K562 (cell line): Measurements from ENCODE around the gene ERGIC1. TPM values are rescaled to one million over a fixed set of nuclear protein-coding genes. Genes with fewer than 3 reads are reported as not detected.

Experiments used
- ATAC-seq: fragments of 200-7000 bp; cut with Tn5 transposase; 3 replicates; pipeline ENCODE4 v1.9.1; 2020; ENCODE audit warnings: moderate library complexity
- BruUV-seq: library from RNA; stranded (reverse); fragments of 400-500 nt; replicated peaks from 2 replicates; lab custom pipeline; 2021; lab: Mats Ljungman, UMichigan
- CTCF ChIA-PET: fragments of 300-600 bp; formaldehyde crosslinking; extraction: SDS; loops from one replicate; lab custom pipeline; 2021; ENCODE audit warnings: low intra/inter-chr PET ratio; lab: Yijun Ruan, JAX
- POLR2A ChIA-PET: fragments of 300-600, 350-650 bp; sonication (Branson Sonifier 250); formaldehyde crosslinking; extraction: SDS; loops from one replicate; lab custom pipeline; 2021; ENCODE audit warnings: antibody characterized with exemption, inconsistent platforms; lab: Yijun Ruan, JAX
- DNase-seq, 4 experiments: peaks; one replicate each; pipeline versions ENCODE4 v3.0.0 to v3.0.0-alpha.2; 2011 to 2018; ENCODE audit warnings: low spot score in 3 of 4, mixed read lengths in 3 of 4; ENCODE audit errors: extremely low read depth in 1 of 4
- FAIRE-seq: peaks from 2 replicates; lab custom pipeline; 2011; peaks lifted over from hg19 to GRCh38; lab: Jason Lieb, UNC
- H2AFZ ChIP-seq: 2 replicates; pipeline ENCODE4 v1.6.0; 2011; ENCODE audit warnings: low read depth, low read length, control low read depth, inconsistent platforms
- H3K27ac ChIP-seq: fragments of 200-600 bp; 3 replicates; pipeline ENCODE4 v1.8.0; 2011; ENCODE audit warnings: low read depth, mild to moderate bottlenecking, control low read depth, inconsistent platforms, low read length, moderate library complexity, mixed read lengths; ENCODE audit errors: extremely low read depth
- H3K27me3 ChIP-seq, 2 experiments: fragments of 300-600 bp in 1 of 2; 2 replicates in 1 of 2; 3 replicates in 1 of 2; pipeline versions ENCODE4 v1.6.0 to v1.8.0; 2011; ENCODE audit warnings: inconsistent platforms in 2 of 2, low read length in 2 of 2, mild to moderate bottlenecking in 1 of 2, mixed read lengths in 1 of 2, moderate library complexity in 1 of 2; ENCODE audit not compliant: control insufficient read depth in 2 of 2, insufficient read depth in 2 of 2
- H3K36me3 ChIP-seq: fragments of 300-600 bp; 3 replicates; pipeline ENCODE4 v1.8.0; 2011; ENCODE audit warnings: mild to moderate bottlenecking, low read length, inconsistent platforms; ENCODE audit not compliant: control insufficient read depth, insufficient read depth
- H3K4me1 ChIP-seq, 2 experiments: fragments of 200-600 bp in 1 of 2; replicated peaks in 1 of 2; 2 replicates in 1 of 2; 3 replicates in 1 of 2; pipeline versions ENCODE4 v1.5.1 to v1.8.0; 2011; ENCODE audit warnings: inconsistent platforms in 2 of 2, low read length in 2 of 2, mild to moderate bottlenecking in 1 of 2, mixed read lengths in 1 of 2, moderate library complexity in 1 of 2; ENCODE audit not compliant: control insufficient read depth in 2 of 2, insufficient read depth in 2 of 2
- H3K4me2 ChIP-seq: 2 replicates; pipeline ENCODE4 v1.6.1; 2011; ENCODE audit warnings: low read length, control low read depth, inconsistent platforms, mixed read lengths; ENCODE audit not compliant: insufficient read depth
- H3K4me3 ChIP-seq: fragments of 200-600 bp; sonication (generic), shearing (Covaris generic); 2 replicates; pipeline ENCODE4 v1.5.1; 2016; ENCODE audit warnings: control low read depth, inconsistent platforms
- H3K79me2 ChIP-seq: fragments of 200-600 bp; 3 replicates; pipeline ENCODE4 v1.8.0; 2011; ENCODE audit warnings: low read length, inconsistent platforms; ENCODE audit not compliant: control insufficient read depth, insufficient read depth
- H3K9ac ChIP-seq, 2 experiments: 2 replicates each; pipeline versions ENCODE4 v1.6.0 to v1.6.1; 2011; ENCODE audit warnings: low read depth in 2 of 2, low read length in 2 of 2, control low read depth in 1 of 2, inconsistent platforms in 1 of 2, mild to moderate bottlenecking in 1 of 2, mixed read lengths in 1 of 2; ENCODE audit not compliant: insufficient read depth in 1 of 2
- H3K9me1 ChIP-seq: one replicate; pipeline ENCODE4 v1.6.0; 2011; ENCODE audit warnings: inconsistent platforms, mild to moderate bottlenecking, low read length, moderate library complexity; ENCODE audit not compliant: control insufficient read depth, insufficient read depth
- H3K9me3 ChIP-seq: replicated peaks from 2 replicates; pipeline ENCODE4 v1.5.1; 2011; ENCODE audit warnings: low read depth, low read length, inconsistent platforms; ENCODE audit not compliant: control insufficient read depth, insufficient read depth
- H4K20me1 ChIP-seq: replicated peaks from 2 replicates; pipeline ENCODE4 v1.6.1; 2011; ENCODE audit warnings: low read length, inconsistent platforms, mixed read lengths; ENCODE audit not compliant: control insufficient read depth, insufficient read depth
- ARID1B ChIP-seq: fragments of 450-650 bp; IDR thresholded peaks from 2 replicates; pipeline ENCODE4 v1.6.1; 2016; ENCODE audit warnings: antibody characterized with exemption, mild to moderate bottlenecking, inconsistent platforms
- ARID2 ChIP-seq: fragments of 450-650 bp; IDR thresholded peaks from 2 replicates; pipeline ENCODE4 v1.6.1; 2017; ENCODE audit warnings: antibody characterized with exemption, mild to moderate bottlenecking
- C11orf30 ChIP-seq: fragments of 450-650 bp; IDR thresholded peaks from 2 replicates; pipeline ENCODE4 v1.6.1; 2016; ENCODE audit warnings: low read depth, mild to moderate bottlenecking
- EP300 ChIP-seq: IDR thresholded peaks from 2 replicates; pipeline ENCODE4 v1.6.1; 2012; ENCODE audit warnings: low read length, improper control_type of control experiment
- FOSL1 ChIP-seq: fragments of 200-800 bp; sonication (Bioruptor generic); conservative IDR thresholded peaks from 2 replicates; pipeline ENCODE4 v1.6.1; 2016; ENCODE audit warnings: missing genetic modification characterization, missing compliant biosample characterization
- HDAC1 ChIP-seq, 2 experiments: fragments of 450-650 bp; IDR thresholded peaks; 2 replicates each; pipeline ENCODE4 v1.6.1; 2016 to 2017; ENCODE audit warnings: inconsistent platforms in 1 of 2, mild to moderate bottlenecking in 1 of 2, moderate library complexity in 1 of 2
- KLF16 ChIP-seq: IDR thresholded peaks from 2 replicates; pipeline ENCODE4 v1.6.1; 2016; ENCODE audit warnings: antibody characterized with exemption
- MAFF ChIP-seq: IDR thresholded peaks from 2 replicates; pipeline ENCODE4 v1.6.1; 2012; ENCODE audit warnings: low read length, improper control_type of control experiment
- MAFK ChIP-seq: IDR thresholded peaks from 2 replicates; pipeline ENCODE4 v1.6.1; 2011; ENCODE audit warnings: low read length, improper control_type of control experiment
- NR2C1 ChIP-seq, 2 experiments: fragments of 450-650 bp; IDR thresholded peaks; 2 replicates each; pipeline ENCODE4 v1.6.1; 2017; ENCODE audit warnings: mild to moderate bottlenecking in 2 of 2, antibody characterized with exemption in 1 of 2, inconsistent platforms in 1 of 2, missing compliant biosample characterization in 1 of 2, missing genetic modification characterization in 1 of 2
- NR2F6 ChIP-seq: fragments of 450-650 bp; formaldehyde crosslinking; IDR thresholded peaks from 2 replicates; pipeline ENCODE4 v1.4.0; 2020; ENCODE audit warnings: mild to moderate bottlenecking
- SMARCA4 ChIP-seq: fragments of 450-650 bp; IDR thresholded peaks from 2 replicates; pipeline ENCODE4 v1.6.1; 2016
- TEAD4 ChIP-seq, 2 experiments: sonication (generic) in 1 of 2; formaldehyde crosslinking in 1 of 2; IDR thresholded peaks; 2 replicates each; pipeline versions ENCODE4 v1.6.1 to v1.8.0; 2012 to 2022; ENCODE audit warnings: borderline replicate concordance in 1 of 2, inconsistent platforms in 1 of 2, low read length in 1 of 2, mild to moderate bottlenecking in 1 of 2, missing genetic modification reagents in 1 of 2
- TFAM ChIP-seq: fragments of 250-450 bp; sonication (Bioruptor Pico); conservative IDR thresholded peaks from 2 replicates; pipeline ENCODE4 v1.5.0; 2021; ENCODE audit warnings: mild to moderate bottlenecking, moderate library complexity
- ZNF263 ChIP-seq: sonication (generic); formaldehyde crosslinking; IDR thresholded peaks from 2 replicates; pipeline ENCODE4 v1.8.0; 2022; ENCODE audit warnings: mild to moderate bottlenecking, missing genetic modification reagents, borderline replicate concordance
- WGBS: fragments of 100-300 bp; shearing (Covaris generic); methylation state at CpG from one replicate; pipeline ENCODE4 v1.1.6; 2016; ENCODE audit warnings: low coverage, mixed read lengths; ENCODE audit not compliant: insufficient coverage; ENCODE audit errors: missing lambda C conversion rate; 5-methylcytosine and 5-hydroxymethylcytosine counted together
- in situ Hi-C: fragments of 300-500 bp; cut with MboI; formaldehyde crosslinking; loops from 4 replicates; pipeline ENCODE4 v1.15.0; 2018; ENCODE audit warnings: inconsistent platforms, mixed read lengths
- intact Hi-C: fragments of 100-400 bp; cut with micrococcal nuclease; formaldehyde crosslinking; loops from 2 replicates; pipeline ENCODE4 v1.14.2; 2022
- polyA plus RNA-seq, 8 experiments: library from polyadenylated mRNA; depleted of rRNA in 4 of 8; stranded (reverse) in 5 of 8; unstranded in 3 of 8; fragments of >200 nt; fragmentation: Nextera tagmentation in 2 of 8; fragmentation: Illumina TruSeq in 1 of 8; extraction: Ambion mirVana in 2 of 8; extraction: Trizol in 1 of 8; gene quantifications; 2 replicates each; pipeline versions ENCODE4 v1.2.1 to v1.2.3, GENCODE V29; 2011 to 2014; ENCODE audit warnings: inconsistent platforms in 1 of 8, missing spikeins in 1 of 8
- total RNA-seq, 7 experiments: library from RNA; depleted of rRNA in 6 of 7; stranded (reverse); fragments of >200 nt in 6 of 7; fragmentation: Illumina TruSeq in 2 of 7; extraction: Trizol in 2 of 7; gene quantifications; 2 replicates each; pipeline versions ENCODE4 v1.2.1 to v1.2.3, GENCODE V29; 2011 to 2021; ENCODE audit warnings: low replicate concordance in 1 of 7
- TF ChIP-seq, protein P1 (sequence below), 3 experiments: IDR thresholded peaks in 2 of 3; conservative IDR thresholded peaks in 1 of 3; 2 replicates each; pipeline ENCODE4 v1.5.1; 2011 to 2012; ENCODE audit warnings: low read length in 3 of 3, mild to moderate bottlenecking in 3 of 3, control low read depth in 2 of 3, improper control_type of control experiment in 1 of 3, inconsistent platforms in 1 of 3, low read depth in 1 of 3, mixed read lengths in 1 of 3, moderate library complexity in 1 of 3; ENCODE audit not compliant: insufficient read depth in 2 of 3
- TF ChIP-seq, protein P2 (sequence below): fragments of 450-650 bp; IDR thresholded peaks from 2 replicates; pipeline ENCODE4 v1.6.1; 2014; ENCODE audit warnings: low read depth, mild to moderate bottlenecking, moderate library complexity, borderline replicate concordance
- TF ChIP-seq, protein P3 (sequence below), 2 experiments: IDR thresholded peaks; 2 replicates each; pipeline ENCODE4 v1.6.1; 2011; ENCODE audit warnings: borderline replicate concordance in 1 of 2, control low read depth in 1 of 2, low read depth in 1 of 2, low read length in 1 of 2, mild to moderate bottlenecking in 1 of 2, mixed read lengths in 1 of 2, moderate library complexity in 1 of 2; ENCODE audit not compliant: insufficient read depth in 1 of 2, insufficient read length in 1 of 2, poor library complexity in 1 of 2, severe bottlenecking in 1 of 2; ENCODE audit errors: extremely low read depth in 1 of 2

The ERGIC1 gene
- total and polyA plus RNA-seq, 9 of the 15 experiments (the other 6 are each of a cell fraction or from before 2014, with no cell fraction given): 5.5 to 68.4 (median 36.4) TPM

DNA sequence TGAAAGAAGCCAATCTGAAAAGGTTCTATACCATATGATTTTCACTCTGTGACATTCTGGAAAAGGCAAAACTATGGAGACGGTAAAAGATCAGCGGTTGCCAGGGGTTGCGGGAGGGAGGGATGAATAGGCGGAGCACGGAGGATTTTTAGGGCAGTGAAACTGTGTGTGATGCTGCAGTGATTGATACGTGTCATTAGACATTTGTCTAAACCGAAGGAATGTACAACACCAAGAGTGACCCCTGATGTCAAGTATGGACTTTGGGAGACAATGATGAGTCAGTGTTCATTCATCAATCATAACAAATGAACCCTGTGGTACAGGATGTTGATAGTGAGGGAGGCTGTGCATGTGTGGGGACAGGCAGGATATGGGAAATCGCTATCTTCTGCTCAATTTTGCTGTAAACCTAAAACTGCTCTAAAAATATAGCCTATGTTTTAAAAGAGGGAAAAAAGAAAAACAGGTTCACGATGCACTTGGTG, 34.4 kb downstream of the ERGIC1 start:
- ATAC-seq (peak; percentile 79), DNase-seq (peak in 3 of 4 experiments; percentile 35 to 51 (median 50)), FAIRE-seq (peak; percentile 83)
- H3K79me2 ChIP-seq: no peaks in the 10 kb centered on the region
- TSS peak; percentile 33 for BruUV-seq
- H3K9ac ChIP-seq: peak overlapping the region in 1 of 2 experiments; percentile 19; a peak in 1 of 4 replicates
- no peaks in the 10 kb centered on the region for H3K9me3 ChIP-seq
- H2AFZ ChIP-seq: no peak overlapping the region
- H3K27me3 ChIP-seq: no peaks in the 10 kb centered on the region; a peak in 1 of 5 replicates
- H3K4me1 ChIP-seq: peaks cover 11 to 19% of the 10 kb centered on the region in 2 experiments
- H3K27ac ChIP-seq: no peak overlapping the region
- H4K20me1 ChIP-seq: peaks cover 18% of the 10 kb centered on the region
- no peak overlapping the region for H3K4me3 ChIP-seq
- POLR2A ChIA-PET: interaction anchor here (0.7 to 1.1 kb wide), 4 partner anchors 11 to 98 kb away, joined by 3 to 5 read pairs (median 3); partner anchors contain the start of gene DUSP1
- 0 out of 2 replicates have a peak overlapping the region, but pooled peaks have one; percentile 7 for H3K4me2 ChIP-seq
- intact Hi-C loops: no loop called here
- in situ Hi-C loops: no loop called here
- no peaks in the 10 kb centered on the region for H3K9me1 ChIP-seq
- no peaks in the 10 kb centered on the region for H3K36me3 ChIP-seq
- WGBS: 33% methylated on average over 9 of the region's 9 CpGs
- CTCF ChIA-PET: no interaction called here
- peak; percentile 60; the same call in 1 of the 2 replicates for TF ChIP-seq EP300
- TF ChIP-seq FOSL1: peak; percentile 80
- TF ChIP-seq, protein P1, sequence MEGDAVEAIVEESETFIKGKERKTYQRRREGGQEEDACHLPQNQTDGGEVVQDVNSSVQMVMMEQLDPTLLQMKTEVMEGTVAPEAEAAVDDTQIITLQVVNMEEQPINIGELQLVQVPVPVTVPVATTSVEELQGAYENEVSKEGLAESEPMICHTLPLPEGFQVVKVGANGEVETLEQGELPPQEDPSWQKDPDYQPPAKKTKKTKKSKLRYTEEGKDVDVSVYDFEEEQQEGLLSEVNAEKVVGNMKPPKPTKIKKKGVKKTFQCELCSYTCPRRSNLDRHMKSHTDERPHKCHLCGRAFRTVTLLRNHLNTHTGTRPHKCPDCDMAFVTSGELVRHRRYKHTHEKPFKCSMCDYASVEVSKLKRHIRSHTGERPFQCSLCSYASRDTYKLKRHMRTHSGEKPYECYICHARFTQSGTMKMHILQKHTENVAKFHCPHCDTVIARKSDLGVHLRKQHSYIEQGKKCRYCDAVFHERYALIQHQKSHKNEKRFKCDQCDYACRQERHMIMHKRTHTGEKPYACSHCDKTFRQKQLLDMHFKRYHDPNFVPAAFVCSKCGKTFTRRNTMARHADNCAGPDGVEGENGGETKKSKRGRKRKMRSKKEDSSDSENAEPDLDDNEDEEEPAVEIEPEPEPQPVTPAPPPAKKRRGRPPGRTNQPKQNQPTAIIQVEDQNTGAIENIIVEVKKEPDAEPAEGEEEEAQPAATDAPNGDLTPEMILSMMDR (IDR thresholded peaks at IDR 0.05 in 2 of 3, conservative IDR thresholded peaks at IDR 0.05 in 1 of 3; ENCODE audit: insufficient read depth in 2 of 3, low read depth in 1 of 3, low read length in 3 of 3): peak in 1 of 3 experiments; percentile 9; a peak in 1 of 6 replicates
- peak; percentile 54 for TF ChIP-seq TEAD4 (IDR thresholded peaks at IDR 0.05; ENCODE audit: low read length)
- TF ChIP-seq TEAD4 (CRISPR knock-in tag; IDR thresholded peaks at IDR 0.05; ENCODE audit: borderline replicate concordance): no peak
- TF ChIP-seq MAFF: peak; percentile 49; the same call in 1 of the 2 replicates
- peak in 1 of 2 experiments; percentile 73; a peak in 2 of 4 replicates for TF ChIP-seq HDAC1 (IDR thresholded peaks at IDR 0.05)
- TF ChIP-seq MAFK: peak; percentile 61
- TF ChIP-seq ARID2: no peak
- TF ChIP-seq C11orf30: peak; percentile 82
- TF ChIP-seq TFAM (CRISPR knock-in tag): no peak
- TF ChIP-seq, protein P2, sequence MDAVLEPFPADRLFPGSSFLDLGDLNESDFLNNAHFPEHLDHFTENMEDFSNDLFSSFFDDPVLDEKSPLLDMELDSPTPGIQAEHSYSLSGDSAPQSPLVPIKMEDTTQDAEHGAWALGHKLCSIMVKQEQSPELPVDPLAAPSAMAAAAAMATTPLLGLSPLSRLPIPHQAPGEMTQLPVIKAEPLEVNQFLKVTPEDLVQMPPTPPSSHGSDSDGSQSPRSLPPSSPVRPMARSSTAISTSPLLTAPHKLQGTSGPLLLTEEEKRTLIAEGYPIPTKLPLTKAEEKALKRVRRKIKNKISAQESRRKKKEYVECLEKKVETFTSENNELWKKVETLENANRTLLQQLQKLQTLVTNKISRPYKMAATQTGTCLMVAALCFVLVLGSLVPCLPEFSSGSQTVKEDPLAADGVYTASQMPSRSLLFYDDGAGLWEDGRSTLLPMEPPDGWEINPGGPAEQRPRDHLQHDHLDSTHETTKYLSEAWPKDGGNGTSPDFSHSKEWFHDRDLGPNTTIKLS: no peak
- TF ChIP-seq NR2F6 (CRISPR knock-in tag): no peak
- TF ChIP-seq KLF16: 0 out of 2 replicates have a peak, but pooled peaks have one; percentile 21
- TF ChIP-seq, protein P3, sequence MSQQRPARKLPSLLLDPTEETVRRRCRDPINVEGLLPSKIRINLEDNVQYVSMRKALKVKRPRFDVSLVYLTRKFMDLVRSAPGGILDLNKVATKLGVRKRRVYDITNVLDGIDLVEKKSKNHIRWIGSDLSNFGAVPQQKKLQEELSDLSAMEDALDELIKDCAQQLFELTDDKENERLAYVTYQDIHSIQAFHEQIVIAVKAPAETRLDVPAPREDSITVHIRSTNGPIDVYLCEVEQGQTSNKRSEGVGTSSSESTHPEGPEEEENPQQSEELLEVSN (IDR thresholded peaks at IDR 0.05; ENCODE audit: borderline replicate concordance in 1 of 2, extremely low read depth in 1 of 2, insufficient read depth in 1 of 2, insufficient read length in 1 of 2, low read depth in 1 of 2, low read length in 1 of 2, poor library complexity in 1 of 2, severe bottlenecking in 1 of 2): no peak
- TF ChIP-seq ARID1B: peak; percentile 69
- TF ChIP-seq NR2C1 (IDR thresholded peaks at IDR 0.05): no peak
- TF ChIP-seq NR2C1 (tag; IDR thresholded peaks at IDR 0.05): peak; percentile 52; the same call in 1 of the 2 replicates
- peak; percentile 77 for TF ChIP-seq SMARCA4
- TF ChIP-seq ZNF263 (CRISPR knock-in tag): 0 out of 2 replicates have a peak, but pooled peaks have one; percentile 22
